Activated CD4-positive, alpha-beta T cell treated with anti-CD3 and anti-CD28 coated beads, Interleukin-2, amount 50 U/mL, for 1 hour (primary cell): ENCODE measurements around the gene HLA-B.
A peak's percentile ranks its signal among the peaks of the same experiment; 100 is the strongest.

Experiments used
- DNase-seq: peaks from one replicate; pipeline ENCODE4 v3.0.0-alpha.2; 2020

The HLA-B gene

DNA sequence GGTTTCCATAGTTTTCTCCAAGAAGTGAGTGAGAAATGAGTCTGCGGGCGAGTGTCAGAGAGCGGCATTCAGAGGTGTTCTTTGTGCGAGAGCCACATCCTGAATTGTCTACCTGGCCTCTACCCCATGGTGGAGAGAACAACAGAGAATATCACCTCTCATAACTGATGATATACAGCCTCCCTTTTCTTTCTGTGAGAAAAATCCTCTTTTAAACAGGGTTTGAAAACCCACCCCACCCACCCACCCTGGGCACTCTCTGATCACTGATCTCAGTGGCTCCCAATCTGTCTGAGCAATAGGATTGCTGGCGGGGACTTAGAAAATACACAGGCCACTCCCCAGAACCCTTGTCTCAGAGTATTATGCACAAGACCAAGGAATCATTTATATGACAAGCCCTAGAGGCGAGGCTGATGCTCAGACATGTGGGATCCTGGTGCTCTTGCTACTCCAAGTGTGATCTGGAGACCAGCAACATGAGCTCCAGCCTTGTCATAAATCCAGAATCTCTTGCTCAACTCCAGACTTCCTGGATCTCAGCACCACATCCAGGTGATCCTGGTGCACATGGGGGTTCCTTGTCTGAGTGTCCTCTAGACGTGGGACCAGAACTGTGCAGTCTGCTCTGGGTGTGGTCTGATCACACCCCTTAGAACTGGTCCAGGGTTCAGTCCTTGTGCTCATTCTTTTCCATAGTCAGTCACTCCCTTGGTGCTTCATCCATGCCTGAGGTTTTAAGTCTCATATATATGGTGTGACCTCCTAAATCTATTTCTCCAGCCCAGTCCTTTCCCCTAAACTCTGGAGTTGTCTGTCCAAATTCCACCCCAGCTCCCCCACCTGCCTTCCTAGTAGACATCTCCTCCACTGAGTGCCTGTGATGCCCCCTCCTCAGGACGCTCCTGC, 5.3 kb downstream of the HLA-B start:
- DNase-seq = no peak

DNA sequence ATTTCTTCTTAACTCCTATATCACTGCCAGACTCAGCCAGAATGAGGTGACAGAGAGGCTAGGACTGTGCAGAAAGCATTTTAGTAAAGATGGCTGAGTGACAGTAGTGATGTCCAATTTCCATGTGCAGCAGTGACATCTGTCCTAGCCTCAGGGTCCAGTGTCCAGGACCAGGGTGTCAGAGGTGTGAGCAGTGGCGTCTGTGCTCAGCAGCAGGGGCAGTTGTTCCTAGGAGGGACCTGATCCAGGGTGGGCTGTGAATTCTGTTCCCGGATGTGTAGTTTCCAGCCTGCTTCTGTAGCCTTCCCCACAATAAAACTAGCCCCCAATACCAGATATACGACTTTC, 6.0 kb downstream of the HLA-B start:
- no peak for DNase-seq

DNA sequence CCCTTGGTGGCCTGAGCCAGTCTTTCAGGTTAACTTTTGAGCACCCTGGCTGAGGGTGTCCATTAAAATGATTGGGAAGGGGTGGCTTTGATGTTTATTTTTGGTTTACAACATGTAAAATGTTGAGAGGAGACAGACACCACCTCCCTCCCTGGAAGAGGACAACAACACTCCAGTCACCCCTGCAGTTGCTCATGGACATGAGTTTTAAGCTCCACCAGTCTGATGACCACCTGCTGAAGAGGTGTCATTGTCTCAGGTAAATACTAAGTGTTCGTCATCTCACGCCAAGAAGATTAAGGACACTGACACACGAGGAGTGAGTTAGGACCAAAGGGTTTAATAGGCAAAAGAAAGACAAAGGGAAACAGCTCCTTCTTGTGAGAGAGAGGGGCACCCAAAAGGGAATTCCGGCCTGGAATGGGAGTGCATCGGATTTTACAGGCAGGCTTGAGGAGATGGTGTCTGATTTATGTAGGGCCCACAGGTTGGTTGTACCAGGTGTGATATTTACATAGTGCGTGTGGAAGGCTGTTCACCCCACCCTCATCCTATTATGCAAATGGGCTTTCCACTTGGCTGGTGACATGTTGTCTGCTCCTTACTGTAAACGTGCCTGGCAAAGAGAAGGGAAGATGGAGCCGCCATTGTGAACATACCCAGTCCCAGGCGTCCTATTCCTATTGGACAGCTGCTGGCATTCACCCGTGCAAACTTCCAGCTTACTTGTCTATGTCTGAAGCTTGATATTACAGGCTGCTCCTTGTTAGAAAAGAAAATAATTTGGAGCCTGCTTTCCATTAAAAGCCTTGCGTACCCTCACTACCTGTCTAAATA, 6.6 kb downstream of the HLA-B start:
- DNase-seq = no peak

DNA sequence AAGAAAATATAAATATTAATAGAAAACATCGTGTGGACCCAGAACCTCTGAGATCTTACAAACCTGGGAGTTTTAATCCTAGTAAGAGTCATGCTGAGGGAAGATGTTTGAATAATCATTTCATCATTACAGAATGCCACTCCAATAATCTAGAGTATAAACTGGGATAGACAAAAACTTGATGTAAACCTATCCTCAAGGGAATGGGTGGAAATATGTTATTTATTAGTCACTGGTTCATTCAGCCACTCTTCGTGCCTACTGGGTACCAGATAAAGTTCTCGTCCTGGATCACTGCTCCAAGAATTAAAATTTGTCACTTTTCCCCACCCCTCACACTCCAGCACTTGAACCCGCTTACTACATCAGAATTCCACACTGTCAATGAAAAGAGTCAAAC, 7.7 kb downstream of the HLA-B start:
- DNase-seq = no peak

DNA sequence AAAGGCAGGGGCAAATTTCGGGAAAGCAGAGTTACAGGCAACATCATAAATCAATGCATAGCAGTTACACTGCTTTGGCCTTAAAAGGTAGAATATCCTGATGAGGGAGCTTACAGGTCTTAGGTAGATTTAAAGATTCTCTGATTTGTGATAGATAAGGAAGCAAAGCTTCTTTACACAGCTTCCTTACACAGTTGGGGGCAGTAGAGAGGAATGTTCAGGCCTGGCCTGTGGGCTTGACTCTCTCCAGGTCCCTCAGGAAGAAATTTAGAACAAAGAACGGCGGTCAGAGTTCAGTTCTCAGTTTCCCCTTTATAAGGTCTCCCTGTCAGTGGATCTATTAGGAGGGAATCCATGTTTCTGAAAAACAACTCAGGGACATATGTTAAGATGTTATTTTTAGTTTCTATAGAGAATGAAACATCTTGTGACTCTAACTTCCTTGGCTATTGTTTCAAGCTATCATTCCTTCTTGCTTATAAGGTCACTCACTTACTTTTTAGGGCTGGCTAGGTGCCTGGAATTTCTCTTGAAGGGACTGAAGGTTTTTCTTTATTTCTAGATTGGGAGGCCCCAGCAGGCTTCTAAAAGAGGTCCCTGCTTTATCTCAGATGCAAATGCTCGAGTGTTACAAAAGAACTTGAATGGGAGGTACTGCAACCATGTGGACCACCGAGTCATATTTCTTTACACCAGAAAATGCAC, 11.8 kb downstream of the HLA-B start:
- no peak for DNase-seq

DNA sequence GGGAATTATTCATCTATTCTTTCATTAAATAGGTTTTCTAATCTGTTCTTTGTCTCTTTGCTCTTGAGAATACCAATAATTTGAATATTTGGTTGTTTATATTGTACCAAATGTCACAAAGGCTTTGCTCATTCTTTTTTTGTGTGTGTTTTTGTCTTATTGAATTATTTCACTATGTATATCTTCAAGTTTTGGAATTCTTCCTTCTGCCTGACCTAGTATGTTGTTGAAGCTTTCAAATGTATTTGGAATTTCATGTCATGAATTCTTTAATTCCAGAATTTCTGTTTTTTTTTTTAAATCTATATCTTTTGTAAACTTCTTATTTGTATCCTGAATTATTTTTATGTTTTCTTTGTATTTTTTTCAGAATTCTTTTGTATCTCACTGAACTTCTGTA, 16.8 kb downstream of the HLA-B start:
- DNase-seq = no peak

DNA sequence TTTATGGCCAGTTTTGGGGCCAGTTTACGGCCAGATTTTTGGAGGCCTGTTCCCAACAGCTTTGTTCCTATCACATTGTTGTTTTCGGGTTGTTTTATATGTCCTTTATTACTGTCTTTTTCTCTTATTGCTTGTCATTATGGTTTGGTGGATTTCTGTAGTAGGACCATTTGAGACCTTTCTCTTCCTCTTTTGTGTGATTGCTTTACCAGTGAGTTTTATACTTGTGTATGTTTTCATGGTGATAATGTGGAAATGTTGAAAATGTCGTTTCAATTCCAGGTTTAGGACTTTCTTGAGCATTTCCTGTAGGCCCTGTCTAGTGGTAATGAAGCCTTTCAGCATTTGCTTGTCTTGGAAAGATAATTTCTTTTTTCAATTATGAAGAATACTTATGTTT, 17.8 kb downstream of the HLA-B start:
- DNase-seq = no peak

DNA sequence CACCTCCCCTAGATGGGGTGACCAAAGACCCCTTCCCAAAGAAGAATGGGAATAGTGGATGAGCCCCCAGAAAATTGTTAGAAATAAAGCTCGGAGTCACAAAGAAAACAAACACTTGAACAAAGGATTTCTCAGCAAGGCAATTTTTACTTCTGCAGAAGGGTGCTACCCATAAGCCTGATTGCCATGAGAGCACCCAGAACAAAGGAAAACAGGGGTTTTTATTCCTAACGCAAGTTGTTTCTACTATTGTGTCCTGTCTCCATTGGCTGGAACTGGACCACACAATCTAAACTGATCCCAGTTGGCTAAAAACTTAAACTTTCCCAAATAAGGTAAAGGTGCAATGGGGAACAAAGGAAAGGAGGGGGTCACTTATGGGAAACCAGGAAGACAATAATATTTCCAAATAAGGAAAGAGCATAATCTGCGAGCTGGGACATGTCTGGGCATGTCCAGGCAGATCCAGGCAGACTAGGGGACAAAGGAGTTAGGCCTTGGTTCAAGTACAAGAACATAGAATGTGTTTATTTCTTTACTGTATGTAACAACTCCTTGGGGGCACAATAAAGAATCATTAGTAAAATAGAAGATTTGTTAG, 20.0 kb downstream of the HLA-B start:
- no peak for DNase-seq

- no peak for DNase-seq
These were observed 24.1 kb downstream of the HLA-B start for GRCh38 chr6:31332637-31333602.

DNA sequence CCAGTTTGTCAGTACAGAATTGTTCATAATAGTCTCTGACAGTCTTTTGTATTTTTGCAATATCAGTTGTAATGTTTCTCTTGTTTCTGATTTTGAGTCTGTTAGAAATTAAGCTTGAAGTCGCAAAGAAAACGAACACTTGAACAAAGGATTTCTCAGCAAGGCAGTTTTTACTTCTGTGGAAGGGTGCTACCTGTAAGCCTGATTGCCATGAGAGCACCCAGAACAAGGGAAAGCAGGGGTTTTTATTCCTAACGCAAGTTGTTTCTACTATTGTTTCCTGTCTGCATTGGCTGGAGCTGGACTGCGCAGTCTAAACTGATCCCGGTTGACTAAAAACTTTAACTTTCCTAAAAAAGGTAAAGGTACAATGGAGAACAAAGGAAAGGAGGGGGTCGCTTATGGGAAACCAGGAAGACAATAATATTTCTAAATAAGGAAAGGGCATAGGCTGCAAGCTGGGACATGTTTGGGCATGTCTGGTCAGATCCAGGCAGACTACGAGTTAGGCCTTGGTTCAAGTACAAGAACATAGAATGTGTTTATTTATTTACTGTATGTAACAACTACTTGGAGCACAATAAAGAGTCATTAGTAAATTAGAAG, 28.5 kb downstream of the HLA-B start:
- DNase-seq = no peak

GRCh38 chr6:31321820-31322219, 35.2 kb downstream of the HLA-B start:
- DNase-seq = no peak

- DNase-seq = no peak
These were observed 35.8 kb downstream of the HLA-B start for GRCh38 chr6:31321005-31321707.

- DNase-seq = no peak
These were observed 39.9 kb downstream of the HLA-B start for GRCh38 chr6:31317036-31317435.

GRCh38 chr6:31309641-31310040, 47.3 kb downstream of the HLA-B start:
- DNase-seq = no peak

DNA sequence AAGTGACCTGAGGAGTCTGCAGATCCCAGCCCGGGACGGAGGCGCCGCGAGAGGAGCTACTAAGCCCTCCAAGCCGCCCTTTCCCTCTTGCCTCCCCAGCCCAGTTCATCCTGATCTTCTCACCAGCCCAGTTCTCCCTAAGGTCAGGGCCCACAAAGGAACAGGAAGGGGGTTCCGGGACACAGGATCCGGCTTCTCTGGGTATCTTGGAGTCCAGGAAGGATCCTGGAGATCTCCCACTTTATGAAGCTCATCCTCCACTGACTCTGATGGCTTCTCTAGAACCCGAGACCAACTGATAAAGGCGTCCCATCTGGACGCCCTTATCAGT, 48.2 kb downstream of the HLA-B start:
- no peak for DNase-seq

DNA sequence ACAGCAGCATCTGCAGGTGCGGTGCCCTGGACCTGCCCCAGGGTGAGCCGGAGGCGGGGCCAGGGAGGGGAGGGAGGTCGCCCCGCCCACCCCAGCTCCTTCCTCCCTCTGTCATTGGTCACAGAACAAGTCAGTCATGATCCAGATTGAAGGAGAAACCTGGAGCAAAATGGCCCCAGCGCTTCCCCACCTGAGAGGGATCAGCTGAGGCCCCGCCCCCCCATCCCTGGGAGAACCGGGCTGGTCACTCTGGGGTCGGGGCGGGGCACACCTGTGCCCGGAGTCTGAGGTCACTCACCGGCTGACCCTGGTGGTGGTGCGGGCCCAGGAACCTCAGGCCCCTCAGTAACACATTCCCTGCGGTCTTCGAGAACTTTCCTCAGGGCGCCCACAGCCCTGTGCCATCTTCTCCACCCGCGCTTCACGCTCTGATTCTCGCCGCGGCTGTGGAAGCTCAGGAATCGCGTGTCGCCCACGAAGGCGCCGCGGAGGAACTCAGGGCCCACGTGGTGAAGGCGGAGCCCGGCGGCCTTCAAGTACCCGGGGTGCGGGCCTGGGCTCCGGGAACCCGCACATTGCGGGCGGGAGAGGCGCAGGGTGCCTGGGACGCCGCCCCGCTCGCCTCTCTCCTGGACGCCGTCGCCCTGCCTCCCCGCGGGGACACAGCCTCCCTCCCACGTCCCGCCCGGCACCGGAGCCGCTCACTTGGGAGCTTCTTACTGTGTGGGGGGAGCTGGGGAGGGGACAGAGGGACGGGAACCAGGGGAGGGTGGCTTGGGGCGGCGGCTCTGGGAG, 48.7 kb downstream of the HLA-B start:
- DNase-seq = peak; percentile 69

- DNase-seq = no peak
These were observed 49.3 kb downstream of the HLA-B start for GRCh38 chr6:31307669-31308049.

GRCh38 chr6:31305703-31306219, 51.2 kb downstream of the HLA-B start:
- DNase-seq = no peak

DNA sequence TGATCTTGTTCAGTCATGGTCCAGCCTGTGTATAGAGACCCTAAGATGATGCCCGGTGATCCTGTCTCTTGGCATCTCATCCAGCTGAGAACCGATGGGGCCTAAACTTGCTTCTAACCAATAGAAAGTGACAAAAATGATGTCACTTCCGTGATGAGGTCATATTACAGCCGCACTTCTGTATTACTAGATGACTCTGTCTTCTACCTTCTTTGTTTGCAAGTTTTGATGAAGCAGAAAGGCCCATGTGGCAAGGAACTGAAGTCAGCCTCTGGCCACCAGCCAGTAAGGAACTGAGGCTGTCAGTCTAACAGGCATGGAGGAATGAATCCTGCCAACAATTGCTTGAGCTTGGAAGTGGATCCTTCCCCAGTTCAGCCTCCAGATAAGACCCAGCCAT, 52.3 kb downstream of the HLA-B start:
- no peak for DNase-seq
